Neural progenitor cell (in vitro differentiated cells): ENCODE measurements around the gene HLA-DQA2.

ENCODE experiments used
- EZH2phosphoT487 ChIP-seq: fragments of 200-600 bp; sonication (generic); IDR thresholded peaks from 2 replicates; pipeline ENCODE4 v1.6.1; 2017; ENCODE audit warnings: antibody characterized with exemption
- TF ChIP-seq, protein P1 (sequence below): fragments of 200-600 bp; sonication (generic); IDR thresholded peaks from 2 replicates; pipeline ENCODE4 v1.5.1; 2017; ENCODE audit warnings: antibody characterized with exemption, mild to moderate bottlenecking

DNA sequence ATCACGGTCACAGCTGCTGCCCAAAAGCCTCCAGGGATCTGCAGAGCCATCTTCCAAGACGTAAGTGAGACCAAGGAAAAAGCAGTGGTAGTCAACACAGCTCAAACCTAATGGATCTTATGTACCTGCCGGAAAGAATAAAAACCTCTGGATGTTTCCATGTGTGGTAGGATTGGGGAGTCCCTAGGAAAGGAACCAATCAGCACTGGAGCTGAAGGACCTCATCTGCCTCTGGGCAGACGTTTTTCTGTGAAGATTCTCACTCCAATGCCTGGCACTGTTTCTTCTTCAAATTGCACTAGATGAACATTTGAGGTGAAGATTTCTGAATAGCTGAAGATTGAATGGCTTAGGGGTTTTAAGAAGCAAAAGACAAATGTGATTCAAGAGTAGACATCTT, 22.2 kb downstream of the HLA-DQA2 start, which contains the start of gene HLA-DQB2:
- TF ChIP-seq, protein P1, sequence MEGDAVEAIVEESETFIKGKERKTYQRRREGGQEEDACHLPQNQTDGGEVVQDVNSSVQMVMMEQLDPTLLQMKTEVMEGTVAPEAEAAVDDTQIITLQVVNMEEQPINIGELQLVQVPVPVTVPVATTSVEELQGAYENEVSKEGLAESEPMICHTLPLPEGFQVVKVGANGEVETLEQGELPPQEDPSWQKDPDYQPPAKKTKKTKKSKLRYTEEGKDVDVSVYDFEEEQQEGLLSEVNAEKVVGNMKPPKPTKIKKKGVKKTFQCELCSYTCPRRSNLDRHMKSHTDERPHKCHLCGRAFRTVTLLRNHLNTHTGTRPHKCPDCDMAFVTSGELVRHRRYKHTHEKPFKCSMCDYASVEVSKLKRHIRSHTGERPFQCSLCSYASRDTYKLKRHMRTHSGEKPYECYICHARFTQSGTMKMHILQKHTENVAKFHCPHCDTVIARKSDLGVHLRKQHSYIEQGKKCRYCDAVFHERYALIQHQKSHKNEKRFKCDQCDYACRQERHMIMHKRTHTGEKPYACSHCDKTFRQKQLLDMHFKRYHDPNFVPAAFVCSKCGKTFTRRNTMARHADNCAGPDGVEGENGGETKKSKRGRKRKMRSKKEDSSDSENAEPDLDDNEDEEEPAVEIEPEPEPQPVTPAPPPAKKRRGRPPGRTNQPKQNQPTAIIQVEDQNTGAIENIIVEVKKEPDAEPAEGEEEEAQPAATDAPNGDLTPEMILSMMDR: no peak
- TF ChIP-seq EZH2phosphoT487: no peak
